ENCODE data around the gene NDC80. TPM values are rescaled to one million over a fixed set of nuclear protein-coding genes. Genes with fewer than 3 reads are reported as not detected.

The NDC80 gene
- total and polyA plus RNA-seq, 9 of the 15 experiments (the other 6 are each of a cell fraction or from before 2014, with no cell fraction given) = 65.2 to 97.9 (median 83.3) TPM

GRCh38 chr18:2644535-2644934, 73.2 kb downstream of the NDC80 start:
- Histone ChIP-seq H3K9me3 (replicated peaks; ENCODE audit: control insufficient read depth, insufficient read depth, low read depth, low read length) (no peaks in the 10 kb centered on the region), H3K9me1 (ENCODE audit: control insufficient read depth, insufficient read depth, low read length) (no peaks in the 10 kb centered on the region), H3K36me3 (ENCODE audit: control insufficient read depth, insufficient read depth, low read length) (no peaks in the 10 kb centered on the region), H3K9ac (ENCODE audit: insufficient read depth in 1 of 2, low read depth in 2 of 2, low read length in 2 of 2) (no peak overlapping the region), H3K27ac (ENCODE audit: extremely low read depth, low read depth, low read length) (no peak overlapping the region), H3K4me3 (no peak overlapping the region), H3K79me2 (ENCODE audit: control insufficient read depth, insufficient read depth, low read length) (no peaks in the 10 kb centered on the region), H2AFZ (ENCODE audit: low read depth, low read length) (no peak overlapping the region), H4K20me1 (replicated peaks; ENCODE audit: control insufficient read depth, insufficient read depth, low read length) (no peaks in the 10 kb centered on the region), H3K27me3 (ENCODE audit: control insufficient read depth in 2 of 2, insufficient read depth in 2 of 2, low read length in 2 of 2) (0 out of 5 replicates have a peak, but pooled peaks cover 0 to 4% of the 10 kb centered on the region in 2 experiments), H3K4me2 (ENCODE audit: insufficient read depth, low read length) (no peak overlapping the region), H3K4me1 (replicated peaks in 1 of 2; ENCODE audit: control insufficient read depth in 2 of 2, insufficient read depth in 2 of 2, low read length in 2 of 2) (no peaks in the 10 kb centered on the region)
- no peak for TF ChIP-seq ZFP1 (CRISPR knock-in tag; IDR thresholded peaks at IDR 0.05)
- TF ChIP-seq GTF2E2 (tag; IDR thresholded peaks at IDR 0.05) = no peak
- no peak for TF ChIP-seq EP400 (IDR thresholded peaks at IDR 0.05)
- no peak for TF ChIP-seq ZSCAN29 (IDR thresholded peaks at IDR 0.05)
- TF ChIP-seq PBX2 (CRISPR knock-in tag; IDR thresholded peaks at IDR 0.05; ENCODE audit: low read depth) = no peak
- TF ChIP-seq PBX2 (tag; conservative IDR thresholded peaks at IDR 0.05; ENCODE audit: low read depth) = no peak
- TF ChIP-seq CTCFL (IDR thresholded peaks at IDR 0.05; ENCODE audit: borderline replicate concordance, insufficient read depth, low read depth, low read length, poor library complexity, severe bottlenecking) = no peak
- TF ChIP-seq RBM39 (optimal IDR thresholded peaks at IDR 0.05; ENCODE audit: low read depth, low read length) = no peak
- TF ChIP-seq GATAD2B (IDR thresholded peaks at IDR 0.05; ENCODE audit: borderline replicate concordance) = no peak
- TF ChIP-seq ETV6 (IDR thresholded peaks at IDR 0.05; ENCODE audit: borderline replicate concordance in 1 of 2, low read depth in 2 of 2, low read length in 1 of 2) = no peak
- TF ChIP-seq ETV6 (CRISPR knock-in tag; IDR thresholded peaks at IDR 0.05; ENCODE audit: borderline replicate concordance) = no peak
- intact Hi-C loops (cut with micrococcal nuclease) = no loop called here
- WGBS (ENCODE audit: insufficient coverage, low coverage, missing lambda C conversion rate) = 53% methylated on average over 1 of the region's 1 CpG
- BruUV-seq (replicated peaks) = no TSS peak
- POLR2A ChIA-PET = interaction anchor here (0.9 to 3.3 kb wide), 2 partner anchors 9 to 11 kb away, joined by 3 to 13 read pairs; partner anchors contain the start of gene SMCHD1
- in situ Hi-C loops (cut with MboI) = no loop called here
- FAIRE-seq (no peak), ATAC-seq (no peak), DNase-seq (ENCODE audit: extremely low read depth in 1 of 4, low spot score in 3 of 4) (no peak)
- CTCF ChIA-PET (ENCODE audit: low intra/inter-chr PET ratio) = no interaction called here

All from K562 (cell line).